ENCODE data around the gene POU4F1. TPM values are rescaled to one million over a fixed set of nuclear protein-coding genes. Genes with fewer than 3 reads are reported as not detected.

POU4F1 gene
- total RNA-seq, 1 experiment from 2014 or later: 0.26 TPM

- no peaks in the 10 kb centered on the region for H3K79me2 ChIP-seq (ENCODE audit: insufficient read depth, low read length)
- H3K4me2 ChIP-seq (ENCODE audit: insufficient read depth, insufficient read length, low read length): no peak overlapping the region
- no peaks in the 10 kb centered on the region for H4K20me1 ChIP-seq (ENCODE audit: control insufficient read depth, insufficient read depth, insufficient read length)
- no peak overlapping the region for H2BK15ac ChIP-seq (ENCODE audit: low read depth, low read length)
- no peak overlapping the region for H4K5ac ChIP-seq (ENCODE audit: insufficient read length, low read depth, low read length)
- no peak overlapping the region for H3K23ac ChIP-seq (ENCODE audit: insufficient read length, low read depth, low read length)
- no peaks in the 10 kb centered on the region for H3K79me1 ChIP-seq (ENCODE audit: insufficient read depth, low read depth, low read length, poor library complexity, severe bottlenecking)
- no peaks in the 10 kb centered on the region for H3K9me3 Mint-ChIP-seq
- no peaks in the 10 kb centered on the region for H3K27me3 ChIP-seq (ENCODE audit: insufficient read depth, low read length)
- H4K8ac ChIP-seq (replicated peaks; ENCODE audit: insufficient read length, low read depth, low read length): no peak overlapping the region
- no peak overlapping the region for H2AK5ac ChIP-seq (ENCODE audit: insufficient read length, low read length)
- H3T11ph ChIP-seq (ENCODE audit: low read length): no peak overlapping the region
- H3K23me2 ChIP-seq (ENCODE audit: insufficient read length, low read depth, low read length, poor library complexity, severe bottlenecking): no peaks in the 10 kb centered on the region
- H2BK5ac ChIP-seq (ENCODE audit: insufficient read length, low read length): no peak overlapping the region
- no peaks in the 10 kb centered on the region for H3K9me3 ChIP-seq (ENCODE audit: control insufficient read depth, low read depth, low read length)
- H3K4ac ChIP-seq (ENCODE audit: low read depth, low read length): no peak overlapping the region
- H2AFZ ChIP-seq (ENCODE audit: low read length): no peak overlapping the region
- H2BK120ac ChIP-seq (ENCODE audit: low read depth, low read length, poor library complexity, severe bottlenecking): no peak overlapping the region
- H3K18ac ChIP-seq (ENCODE audit: insufficient read length, low read depth, low read length): no peak overlapping the region
- H3K4me1 ChIP-seq (ENCODE audit: insufficient read depth, low read length): no peaks in the 10 kb centered on the region
- no peak overlapping the region for H4K91ac ChIP-seq (ENCODE audit: insufficient read length, low read depth, low read length)
- H3K14ac ChIP-seq (ENCODE audit: insufficient read depth, low read length): no peak overlapping the region
- no peaks in the 10 kb centered on the region for H3K27me3 Mint-ChIP-seq (ENCODE audit: low read depth)
- no peak for TF ChIP-seq CTCF (conservative IDR thresholded peaks at IDR 0.05)
- no peak for DNase-seq
- no peaks in the 10 kb centered on the region for H3K4me1 Mint-ChIP-seq
- no peak overlapping the region for H3K56ac ChIP-seq (ENCODE audit: insufficient read length, low read depth, low read length)
- H3K27ac ChIP-seq (ENCODE audit: insufficient read length, low read depth, low read length): no peak overlapping the region
- WGBS (ENCODE audit: extremely low coverage, insufficient read length, low lambda C conversion rate): no CpG with 5 or more reads among the region's 4 CpGs
- no peak overlapping the region for H2BK12ac ChIP-seq (ENCODE audit: insufficient read length, low read depth, low read length)
- H3K4me3 Mint-ChIP-seq: no peak overlapping the region
- H3K9ac ChIP-seq (ENCODE audit: extremely low read depth, insufficient read length, low read length): no peak overlapping the region
- H3K36me3 Mint-ChIP-seq (ENCODE audit: insufficient read depth in 1 of 3, low read depth in 3 of 3): peaks cover 25 to 77% (median 65%) of the 10 kb centered on the region in 3 experiments; a peak in 6 of 7 replicates
- no peak overlapping the region for H3K27ac Mint-ChIP-seq
- H2BK20ac ChIP-seq (ENCODE audit: low read depth, low read length, poor library complexity, severe bottlenecking): no peak overlapping the region
Observed at GRCh38 chr13:78632996-78633395, 29.6 kb upstream of the POU4F1 start.

Measured in H9 (cell line).